CD4-positive, alpha-beta T cell (primary cell): ENCODE results near the gene SPTBN1. TPM values are rescaled to one million over a fixed set of nuclear protein-coding genes. Genes with fewer than 3 reads are reported as not detected.

Experiments
- ATAC-seq: fragments of 200-7000 bp; cut with Tn5 transposase; one replicate; pipeline ENCODE4 v1.10.0; 2022; ENCODE audit warnings: mild to moderate bottlenecking; ENCODE audit not compliant: poor library complexity
- CTCF ChIA-PET: fragments of 350-600 bp; sonication (Branson Sonifier 250); formaldehyde crosslinking; loops from one replicate; lab custom pipeline; 2021; ENCODE audit warnings: antibody characterized with exemption, inconsistent platforms; lab: Charles Lee
- POLR2A ChIA-PET: fragments of 350-600 bp; sonication (Branson Sonifier 250); formaldehyde crosslinking; loops from one replicate; lab custom pipeline; 2021; ENCODE audit warnings: antibody characterized with exemption, inconsistent platforms; lab: Charles Lee
- DNase-seq, 14 experiments: peaks; one replicate each; pipeline ENCODE4 v3.0.0-alpha.2; 2013 to 2020; ENCODE audit warnings: mixed read lengths in 2 of 14
- H3K27ac ChIP-seq, 2 donors: one replicate each; pipeline versions ENCODE4 v1.5.1 to v1.7.0; 2013; ENCODE audit warnings: low read length in 2 of 2, low read depth in 1 of 2, mild to moderate bottlenecking in 1 of 2
- H3K27me3 ChIP-seq, 2 experiments: 1 replicate in 1 of 2; 2 replicates in 1 of 2; pipeline versions ENCODE4 v1.6.1 to v1.7.0; 2013; ENCODE audit warnings: low read length in 2 of 2, control low read depth in 1 of 2, mild to moderate bottlenecking in 1 of 2, moderate library complexity in 1 of 2; ENCODE audit not compliant: insufficient read depth in 2 of 2, control insufficient read depth in 1 of 2
- H3K36me3 ChIP-seq: one replicate; pipeline ENCODE4 v1.6.1; 2013; ENCODE audit warnings: low read length, control low read depth; ENCODE audit not compliant: insufficient read depth
- H3K4me1 ChIP-seq: one replicate; pipeline ENCODE4 v1.6.1; 2013; ENCODE audit warnings: low read length, control low read depth; ENCODE audit not compliant: insufficient read depth
- H3K4me3 ChIP-seq: one replicate; pipeline ENCODE4 v1.5.1; 2013; ENCODE audit warnings: mild to moderate bottlenecking, low read length, moderate library complexity
- H3K9me3 ChIP-seq, 2 experiments: 1 replicate in 1 of 2; 2 replicates in 1 of 2; pipeline versions ENCODE4 v1.6.1 to v1.7.0; 2013; ENCODE audit warnings: low read length in 2 of 2, mild to moderate bottlenecking in 2 of 2, control low read depth in 1 of 2, moderate library complexity in 1 of 2; ENCODE audit not compliant: control insufficient read depth in 1 of 2, insufficient read depth in 1 of 2
- H3K27ac Mint-ChIP-seq: one replicate; pipeline ENCODE4 v1.8.0; 2020; ENCODE audit warnings: mixed read lengths
- H3K27me3 Mint-ChIP-seq: one replicate; pipeline ENCODE4 v1.8.0; 2021; ENCODE audit warnings: mixed read lengths
- H3K36me3 Mint-ChIP-seq: one replicate; pipeline ENCODE4 v1.8.0; 2021; ENCODE audit warnings: low read depth, mixed read lengths
- H3K4me1 Mint-ChIP-seq: one replicate; pipeline ENCODE4 v1.8.0; 2021; ENCODE audit warnings: low read depth, mixed read lengths
- H3K4me3 Mint-ChIP-seq: one replicate; pipeline ENCODE4 v1.8.0; 2020; ENCODE audit warnings: mild to moderate bottlenecking, mixed read lengths
- H3K9me3 Mint-ChIP-seq: one replicate; pipeline ENCODE4 v1.8.0; 2020; ENCODE audit warnings: mixed read lengths
- intact Hi-C, 2 experiments: fragments of 100-400 bp; cut with DNase I in 1 of 2; cut with micrococcal nuclease in 1 of 2; formaldehyde crosslinking; loops; one replicate each; pipeline versions ENCODE4 v1.15.1 to v1.9.0; 2023 to 2025; cut with DNase I, micrococcal nuclease
- total RNA-seq, 174 experiments: library from RNA in 2 of 174; stranded (reverse) in 2 of 174; gene quantifications; one replicate each; pipeline ENCODE4 v1.2.3 and lab custom pipeline; 2021 to 2026
- TF ChIP-seq, protein P1 (sequence below): fragments of 200-600 bp; IDR thresholded peaks from one replicate; pipeline ENCODE4 v1.8.0; 2022; ENCODE audit warnings: antibody characterized with exemption, mild to moderate bottlenecking

SPTBN1 gene
- total RNA-seq, 2 experiments from 2014 or later: 156 to 166 TPM

DNA sequence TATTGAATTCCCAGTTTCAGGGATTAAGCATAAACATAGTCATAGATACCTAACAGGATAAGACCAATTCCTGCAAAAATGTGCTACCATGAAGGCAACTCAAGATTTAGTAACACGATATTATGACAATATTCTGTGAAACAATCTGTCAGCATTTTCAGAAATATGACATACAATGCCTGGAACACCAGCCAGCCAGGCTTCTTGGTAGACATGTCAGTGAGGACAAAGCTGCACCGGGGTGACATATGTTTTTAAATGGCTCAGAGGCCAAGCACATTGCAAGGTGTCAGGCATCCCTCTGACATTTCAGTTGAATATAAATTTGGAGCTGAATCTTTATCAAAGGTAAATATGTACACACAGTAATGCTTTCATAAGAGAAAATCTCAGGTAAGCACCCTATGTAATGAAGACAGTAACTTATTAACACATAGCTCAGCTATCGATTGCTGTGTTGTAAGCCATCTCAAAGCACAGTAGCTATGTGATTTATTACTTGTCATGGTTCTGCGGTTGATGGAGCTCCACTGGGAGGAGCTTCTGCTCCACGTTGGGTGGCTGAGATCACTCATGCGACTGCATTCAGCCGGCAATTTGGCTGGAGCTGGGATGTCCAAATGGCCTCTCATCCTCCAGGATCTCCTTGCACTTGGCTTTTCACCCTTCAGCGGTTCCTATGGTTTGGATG, 235.5 kb downstream of the SPTBN1 start:
- POLR2A ChIA-PET: interaction anchor here (0.8 kb wide), 1 partner anchor 13 kb away, joined by 3 read pairs; no protein-coding TSS in a partner anchor
- Mint-ChIP-seq H3K36me3 (no peaks in the 10 kb centered on the region), H3K27me3 (peaks cover 7% of the 10 kb centered on the region), H3K27ac (no peak overlapping the region), H3K4me1 (no peaks in the 10 kb centered on the region), H3K9me3 (no peaks in the 10 kb centered on the region), H3K4me3 (no peak overlapping the region)
- DNase-seq: no peak
- H3K9me3 ChIP-seq: no peaks in the 10 kb centered on the region
- no peak overlapping the region for H3K27ac ChIP-seq
- no peaks in the 10 kb centered on the region for H3K36me3 ChIP-seq
- no peaks in the 10 kb centered on the region for H3K27me3 ChIP-seq
- CTCF ChIA-PET: interaction anchor here (1.1 to 1.3 kb wide), 2 partner anchors 9 to 13 kb away, joined by 3 read pairs; no protein-coding TSS in a partner anchor
- no peaks in the 10 kb centered on the region for H3K4me1 ChIP-seq
- no peak overlapping the region for H3K4me3 ChIP-seq
- intact Hi-C loops: no loop called here
- ATAC-seq: no peak
- TF ChIP-seq, protein P1, sequence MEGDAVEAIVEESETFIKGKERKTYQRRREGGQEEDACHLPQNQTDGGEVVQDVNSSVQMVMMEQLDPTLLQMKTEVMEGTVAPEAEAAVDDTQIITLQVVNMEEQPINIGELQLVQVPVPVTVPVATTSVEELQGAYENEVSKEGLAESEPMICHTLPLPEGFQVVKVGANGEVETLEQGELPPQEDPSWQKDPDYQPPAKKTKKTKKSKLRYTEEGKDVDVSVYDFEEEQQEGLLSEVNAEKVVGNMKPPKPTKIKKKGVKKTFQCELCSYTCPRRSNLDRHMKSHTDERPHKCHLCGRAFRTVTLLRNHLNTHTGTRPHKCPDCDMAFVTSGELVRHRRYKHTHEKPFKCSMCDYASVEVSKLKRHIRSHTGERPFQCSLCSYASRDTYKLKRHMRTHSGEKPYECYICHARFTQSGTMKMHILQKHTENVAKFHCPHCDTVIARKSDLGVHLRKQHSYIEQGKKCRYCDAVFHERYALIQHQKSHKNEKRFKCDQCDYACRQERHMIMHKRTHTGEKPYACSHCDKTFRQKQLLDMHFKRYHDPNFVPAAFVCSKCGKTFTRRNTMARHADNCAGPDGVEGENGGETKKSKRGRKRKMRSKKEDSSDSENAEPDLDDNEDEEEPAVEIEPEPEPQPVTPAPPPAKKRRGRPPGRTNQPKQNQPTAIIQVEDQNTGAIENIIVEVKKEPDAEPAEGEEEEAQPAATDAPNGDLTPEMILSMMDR: no peak

DNA sequence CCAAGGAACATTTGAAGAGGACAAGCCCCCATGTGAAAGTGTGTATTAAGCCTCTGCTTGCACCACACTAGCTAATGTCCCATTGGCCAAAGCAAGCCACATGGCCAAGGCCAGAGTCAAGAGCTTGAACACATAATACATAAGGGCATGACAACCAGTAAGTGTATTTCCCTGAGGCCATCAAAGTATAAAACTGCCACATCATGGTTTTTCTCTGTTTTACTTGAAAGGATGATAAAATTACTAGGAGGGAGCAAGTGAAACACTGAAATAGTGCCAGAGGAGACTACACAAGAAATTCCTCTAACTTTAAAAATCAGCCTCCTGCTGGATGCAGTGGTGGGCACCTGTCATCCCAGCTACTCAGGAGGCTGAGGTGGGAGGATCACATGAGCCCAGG, 236.4 kb downstream of the SPTBN1 start:
- Mint-ChIP-seq H3K27ac (no peak overlapping the region), H3K4me1 (no peaks in the 10 kb centered on the region), H3K36me3 (no peaks in the 10 kb centered on the region), H3K4me3 (no peak overlapping the region), H3K9me3 (no peaks in the 10 kb centered on the region), H3K27me3 (peaks cover 7% of the 10 kb centered on the region)
- H3K36me3 ChIP-seq: no peaks in the 10 kb centered on the region
- DNase-seq (no peak), ATAC-seq (no peak)
- intact Hi-C loops: no loop called here
- ChIA-PET CTCF (no interaction called here), POLR2A (interaction anchor here (0.8 kb wide), 1 partner anchor 12 kb away, joined by 3 read pairs; no protein-coding TSS in a partner anchor)
- H3K4me1 ChIP-seq: no peaks in the 10 kb centered on the region
- H3K27me3 ChIP-seq: no peaks in the 10 kb centered on the region
- TF ChIP-seq, protein P1: no peak
- H3K4me3 ChIP-seq: no peak overlapping the region
- no peak overlapping the region for H3K27ac ChIP-seq
- H3K9me3 ChIP-seq: no peaks in the 10 kb centered on the region

GRCh38 chr2:54695378-54695777, 239.3 kb downstream of the SPTBN1 start:
- Histone ChIP-seq H3K4me1 (no peaks in the 10 kb centered on the region), H3K27me3 (no peaks in the 10 kb centered on the region), H3K9me3 (no peaks in the 10 kb centered on the region), H3K36me3 (no peaks in the 10 kb centered on the region), H3K27ac (no peak overlapping the region), H3K4me3 (no peak overlapping the region)
- Mint-ChIP-seq H3K4me1 (no peaks in the 10 kb centered on the region), H3K27ac (no peak overlapping the region), H3K36me3 (no peaks in the 10 kb centered on the region), H3K9me3 (no peaks in the 10 kb centered on the region), H3K4me3 (no peak overlapping the region), H3K27me3 (peaks cover 4% of the 10 kb centered on the region)
- no peak for ATAC-seq
- CTCF ChIA-PET: no interaction called here
- intact Hi-C loops: no loop called here
- TF ChIP-seq, protein P1: no peak
- POLR2A ChIA-PET: no interaction called here
- DNase-seq: no peak
